AG04449 (cell line): ENCODE measurements around the gene KMT2C.

Source experiments
- CTCF ChIA-PET: fragments of 350-600 bp; formaldehyde crosslinking; extraction: SDS; loops from one replicate; lab custom pipeline; 2021; ENCODE audit warnings: antibody characterized with exemption; lab: Yijun Ruan, JAX
- POLR2A ChIA-PET: fragments of 400-600, 350-600 bp; formaldehyde crosslinking; extraction: SDS; loops from one replicate; lab custom pipeline; 2020; ENCODE audit warnings: antibody characterized with exemption, inconsistent platforms; lab: Yijun Ruan, JAX
- DNase-seq: peaks from one replicate; pipeline ENCODE4 v3.0.0-alpha.2; 2010; ENCODE audit warnings: low read depth, low spot score
- H3K4me3 ChIP-seq: 2 replicates; pipeline ENCODE4 v1.5.1; 2011; ENCODE audit warnings: low read depth, mild to moderate bottlenecking, control low read depth, low read length
- TF ChIP-seq, protein P1 (sequence below): IDR thresholded peaks from one replicate; pipeline ENCODE4 v1.5.1; 2011; ENCODE audit warnings: mild to moderate bottlenecking, moderate library complexity, low read length, control low read depth, inconsistent platforms; ENCODE audit not compliant: insufficient read depth; ENCODE audit errors: missing control alignments

Gene KMT2C

DNA sequence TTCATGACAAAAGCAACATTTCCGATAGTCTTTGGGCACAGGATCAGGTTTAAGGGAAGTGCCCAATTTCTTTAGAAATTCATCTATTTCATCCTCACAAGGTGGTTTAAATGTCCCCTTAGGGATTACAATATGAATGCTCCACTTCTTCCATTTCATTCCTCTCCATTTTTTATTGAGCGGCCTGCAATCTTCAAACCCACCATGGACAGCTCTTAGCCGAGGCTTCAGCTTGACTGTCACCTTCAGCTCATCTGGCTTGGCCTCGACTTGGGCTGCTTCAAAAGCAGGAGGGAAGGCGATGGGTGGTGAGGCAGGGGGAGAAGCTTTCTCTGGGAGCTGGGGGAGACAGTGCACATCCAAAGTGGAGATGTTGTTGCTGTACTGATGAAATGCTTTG is 287.1 kb downstream of the KMT2C start:
- ChIA-PET CTCF (interaction anchor here (1.9 kb wide), 1 partner anchor 9 kb away, joined by 5 read pairs; no protein-coding TSS in a partner anchor), POLR2A (no interaction called here)
- TF ChIP-seq, protein P1, sequence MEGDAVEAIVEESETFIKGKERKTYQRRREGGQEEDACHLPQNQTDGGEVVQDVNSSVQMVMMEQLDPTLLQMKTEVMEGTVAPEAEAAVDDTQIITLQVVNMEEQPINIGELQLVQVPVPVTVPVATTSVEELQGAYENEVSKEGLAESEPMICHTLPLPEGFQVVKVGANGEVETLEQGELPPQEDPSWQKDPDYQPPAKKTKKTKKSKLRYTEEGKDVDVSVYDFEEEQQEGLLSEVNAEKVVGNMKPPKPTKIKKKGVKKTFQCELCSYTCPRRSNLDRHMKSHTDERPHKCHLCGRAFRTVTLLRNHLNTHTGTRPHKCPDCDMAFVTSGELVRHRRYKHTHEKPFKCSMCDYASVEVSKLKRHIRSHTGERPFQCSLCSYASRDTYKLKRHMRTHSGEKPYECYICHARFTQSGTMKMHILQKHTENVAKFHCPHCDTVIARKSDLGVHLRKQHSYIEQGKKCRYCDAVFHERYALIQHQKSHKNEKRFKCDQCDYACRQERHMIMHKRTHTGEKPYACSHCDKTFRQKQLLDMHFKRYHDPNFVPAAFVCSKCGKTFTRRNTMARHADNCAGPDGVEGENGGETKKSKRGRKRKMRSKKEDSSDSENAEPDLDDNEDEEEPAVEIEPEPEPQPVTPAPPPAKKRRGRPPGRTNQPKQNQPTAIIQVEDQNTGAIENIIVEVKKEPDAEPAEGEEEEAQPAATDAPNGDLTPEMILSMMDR = no peak

DNA sequence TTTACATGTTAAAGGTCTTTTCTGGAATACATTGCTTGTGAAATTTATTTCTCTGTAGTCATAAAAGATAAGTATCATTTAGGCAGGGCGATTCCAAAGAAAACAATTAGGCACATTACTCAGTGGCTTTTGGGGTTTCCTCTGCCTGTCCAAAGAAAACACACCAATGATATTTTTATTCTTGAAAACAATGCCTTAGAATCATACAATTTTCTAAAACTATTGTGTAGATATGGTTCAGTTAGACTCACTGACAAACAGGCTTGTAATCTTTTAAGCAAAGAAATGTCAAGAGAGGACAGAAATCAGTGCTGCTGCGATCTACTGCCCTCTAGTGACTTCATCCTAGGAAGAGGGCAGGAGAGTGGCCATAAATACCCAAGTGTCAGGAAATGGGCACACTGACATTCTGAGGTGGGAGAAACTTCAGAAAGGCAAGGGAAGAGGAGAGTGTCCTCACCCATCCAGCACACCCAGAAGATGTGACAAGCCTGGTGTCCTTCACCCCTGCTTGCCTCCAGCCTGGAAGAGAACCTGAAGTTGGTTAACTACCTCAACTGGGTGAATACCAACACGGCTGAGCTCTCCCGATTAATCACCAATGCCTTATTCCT is 289.8 kb downstream of the KMT2C start:
- no peak for DNase-seq
- ChIA-PET CTCF (interaction anchor here (0.6 to 4.1 kb wide), 14 partner anchors 10 to 364 kb away, joined by 3 to 35 read pairs (median 6); partner anchors contain the start of gene GALNT11), POLR2A (no interaction called here)
- TF ChIP-seq, protein P1 = peak; percentile 47
- H3K4me3 ChIP-seq = no peak overlapping the region

More for the DNA sequence above, 287.1 kb downstream of the KMT2C start:
- H3K4me3 ChIP-seq = no peak overlapping the region
- no peak for DNase-seq

DNA sequence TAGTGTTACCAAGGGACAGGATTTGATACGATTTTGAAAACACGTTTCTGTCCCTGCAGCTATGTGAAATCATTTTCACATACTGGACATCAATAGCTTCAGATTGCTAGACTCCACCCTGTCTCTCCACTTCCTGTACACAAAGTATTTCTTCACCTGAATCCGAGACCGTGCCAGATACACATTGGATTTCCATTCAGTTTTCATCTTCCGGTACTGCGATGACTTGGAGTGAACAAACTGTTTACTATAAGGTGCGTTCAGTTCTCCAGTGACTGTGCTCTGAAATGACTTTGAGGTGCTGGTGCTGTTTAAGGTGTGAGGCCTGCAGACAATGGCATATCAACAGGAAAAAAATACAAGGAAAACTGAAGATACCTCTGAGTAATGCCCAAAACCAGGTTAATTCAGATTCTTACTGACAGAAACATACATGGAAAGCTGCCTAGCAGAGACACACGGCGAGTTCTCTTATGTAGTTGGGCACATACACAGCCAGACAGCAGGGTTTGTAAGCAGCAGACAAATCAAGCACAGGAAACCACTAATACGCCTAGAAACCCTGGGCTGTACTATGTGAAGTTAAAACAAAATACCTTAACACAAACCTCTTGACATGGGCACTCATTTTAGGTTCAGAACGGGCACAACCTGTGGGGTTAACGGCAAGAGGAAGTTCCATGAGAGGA is 291.1 kb downstream of the KMT2C start:
- TF ChIP-seq, protein P1 = no peak
- POLR2A ChIA-PET = no interaction called here
- DNase-seq = no peak
- CTCF ChIA-PET = interaction anchor here (0.8 to 4.1 kb wide), 11 partner anchors 9 to 362 kb away, joined by 3 to 35 read pairs (median 4); partner anchors contain the start of gene GALNT11
- no peak overlapping the region for H3K4me3 ChIP-seq

DNA sequence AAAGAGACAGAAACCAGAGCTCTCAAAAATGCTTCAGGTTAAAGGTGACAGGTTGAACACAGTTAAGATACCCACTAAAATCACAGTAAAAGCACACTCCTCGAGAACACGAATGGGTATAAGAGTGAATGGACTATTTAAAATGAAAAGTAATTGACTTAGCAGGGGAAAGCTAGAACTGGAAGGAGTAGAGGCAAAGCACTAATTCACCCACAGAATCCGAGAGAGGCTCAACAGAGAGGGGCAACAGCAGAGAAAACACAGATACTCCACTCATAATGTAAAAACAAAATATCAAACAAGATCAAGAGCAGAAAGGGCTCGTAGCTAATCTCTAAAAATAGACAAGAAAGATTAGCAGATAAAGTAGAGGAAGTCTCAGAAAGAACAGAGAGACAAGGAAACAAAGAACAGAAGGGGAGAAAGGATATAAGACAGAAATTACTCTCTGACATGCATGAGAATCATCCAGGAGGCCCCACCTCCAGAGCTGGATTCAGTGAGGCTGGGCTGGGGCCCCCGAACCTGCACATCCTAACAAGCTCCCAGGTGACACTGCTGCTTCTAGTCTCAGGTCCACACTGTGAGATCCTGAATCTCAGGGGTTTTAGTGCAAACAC is 292.7 kb downstream of the KMT2C start:
- ChIA-PET CTCF (interaction anchor here (1.0 kb wide), 1 partner anchor 9 kb away, joined by 4 read pairs; no protein-coding TSS in a partner anchor), POLR2A (no interaction called here)
- TF ChIP-seq, protein P1 = no peak
- no peak overlapping the region for H3K4me3 ChIP-seq
- no peak for DNase-seq

DNA sequence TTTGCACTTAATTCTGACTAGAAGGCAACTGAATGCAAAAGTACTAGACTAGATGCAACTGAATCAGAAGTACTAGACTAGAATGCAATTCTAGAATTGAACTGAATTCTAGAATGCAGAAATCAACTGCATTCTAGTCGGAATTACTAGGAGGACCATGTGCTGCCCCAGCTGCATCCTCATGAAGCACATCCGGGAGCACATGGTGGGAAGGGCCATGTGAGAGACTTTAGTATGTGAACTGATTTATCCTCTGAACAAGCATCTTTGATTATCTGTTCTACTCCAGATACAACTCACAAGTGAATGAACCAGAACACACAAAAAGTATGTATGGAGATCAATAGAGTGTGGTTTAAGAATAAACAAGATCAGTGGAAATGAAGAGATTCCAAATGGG is 295.2 kb downstream of the KMT2C start:
- CTCF ChIA-PET = interaction anchor here (0.6 kb wide), 1 partner anchor 358 kb away, joined by 3 read pairs; no protein-coding TSS in a partner anchor
- DNase-seq = no peak
- POLR2A ChIA-PET = no interaction called here
- H3K4me3 ChIP-seq = no peak overlapping the region
- TF ChIP-seq, protein P1 = no peak

DNA sequence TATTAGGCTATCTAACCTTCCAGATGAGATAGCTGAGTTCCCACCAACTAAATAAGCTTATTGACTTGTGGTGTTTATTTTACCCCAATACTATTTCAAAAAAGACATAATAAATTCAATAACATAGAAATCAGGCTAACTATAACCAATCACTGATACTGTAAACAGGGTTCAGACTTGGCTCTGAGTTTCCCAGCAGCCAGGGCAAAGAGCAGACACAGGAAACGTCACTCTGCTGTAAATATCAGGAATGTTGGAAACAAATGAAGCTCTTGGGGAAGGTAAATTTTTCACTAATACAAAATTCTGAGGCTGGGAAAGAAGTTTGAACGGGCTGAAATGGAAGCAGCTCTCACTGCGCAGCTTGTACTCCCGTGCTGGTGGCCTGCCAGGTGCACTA is 295.7 kb downstream of the KMT2C start:
- ChIA-PET POLR2A (no interaction called here), CTCF (interaction anchor here (0.6 to 0.9 kb wide), 2 partner anchors 10 to 358 kb away, joined by 3 to 5 read pairs; no protein-coding TSS in a partner anchor)
- DNase-seq = no peak
- H3K4me3 ChIP-seq = no peak overlapping the region
- TF ChIP-seq, protein P1 = no peak
